Stimulated activated CD4-positive, alpha-beta T cell treated with anti-CD3 and anti-CD28 coated beads, Interleukin-4, amount 100 ng/mL, for 4 hours (primary cell): Measurements from ENCODE around the gene COMP.

Experiments
- DNase-seq, 2 experiments: peaks; one replicate each; pipeline ENCODE4 v3.0.0-alpha.2; 2020

The COMP gene

DNA sequence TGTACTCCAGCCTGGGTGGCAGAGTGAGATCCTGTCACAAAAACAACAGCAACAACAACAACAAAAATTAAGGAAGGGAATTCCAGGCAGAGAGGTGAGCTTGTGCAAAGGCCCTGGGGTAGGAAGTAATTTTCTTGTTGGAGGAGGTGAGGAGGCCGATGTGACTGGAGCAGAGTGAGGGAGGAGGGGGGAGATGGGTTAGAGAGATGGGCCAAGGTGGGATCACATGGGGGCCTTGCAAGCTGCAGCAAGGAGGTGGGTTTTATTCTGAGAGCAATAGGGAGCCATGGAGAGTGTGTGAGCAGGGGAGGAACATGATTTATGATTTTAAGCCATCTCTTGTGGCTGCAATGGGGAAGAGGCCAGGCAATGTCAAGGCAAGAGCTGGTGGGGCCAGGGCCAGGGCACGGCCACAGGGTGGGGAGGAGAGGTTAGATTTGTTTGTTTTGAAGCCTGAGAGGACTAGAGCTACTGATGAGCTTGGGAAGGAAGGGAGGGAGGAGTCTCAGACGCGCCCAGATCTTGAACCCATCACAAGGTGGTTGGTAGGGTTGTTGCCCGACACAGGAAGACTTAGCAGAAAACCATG lies 12.5 kb upstream of the COMP start:
- no peak for DNase-seq

DNA sequence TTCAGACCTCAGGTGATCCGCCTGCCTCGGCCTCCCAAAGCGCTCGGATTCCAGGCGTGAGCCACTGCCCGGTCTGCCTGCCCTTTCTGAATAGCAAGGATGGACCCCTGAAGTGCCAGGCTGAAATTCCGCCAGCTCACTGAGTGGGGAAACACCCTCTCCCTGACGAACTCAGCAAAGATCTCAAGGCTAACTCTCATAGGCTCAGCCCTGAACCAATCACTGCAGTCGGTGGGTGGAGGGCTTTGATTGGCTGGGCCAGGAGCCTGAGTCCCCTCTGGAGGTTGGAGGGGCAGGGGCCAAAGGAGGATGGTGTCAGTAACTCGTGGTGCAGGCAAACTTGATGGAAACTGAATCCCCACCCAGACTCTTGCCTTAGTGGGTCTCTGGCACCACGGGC lies 11.2 kb upstream of the COMP start:
- DNase-seq = no peak

DNA sequence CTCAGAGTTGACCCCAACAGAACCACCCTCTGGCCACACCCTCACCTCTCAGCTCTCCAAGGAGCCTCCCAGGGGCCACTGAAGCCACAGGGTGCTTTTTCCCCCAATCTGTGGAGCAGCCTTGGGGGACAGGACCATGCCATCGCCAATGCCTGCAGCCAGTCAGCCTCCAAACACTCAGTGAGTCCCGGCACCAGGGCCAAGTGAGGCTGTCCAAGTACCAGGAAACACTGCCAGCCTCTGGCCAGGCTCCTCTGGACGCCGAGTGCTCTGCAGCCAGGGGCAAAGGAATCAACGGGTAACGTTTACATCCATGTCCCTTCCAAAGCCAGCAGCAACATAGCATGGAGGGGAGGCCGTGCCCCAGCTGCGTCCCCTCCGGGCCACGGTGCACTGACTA lies 9.5 kb upstream of the COMP start:
- no peak for DNase-seq

DNA sequence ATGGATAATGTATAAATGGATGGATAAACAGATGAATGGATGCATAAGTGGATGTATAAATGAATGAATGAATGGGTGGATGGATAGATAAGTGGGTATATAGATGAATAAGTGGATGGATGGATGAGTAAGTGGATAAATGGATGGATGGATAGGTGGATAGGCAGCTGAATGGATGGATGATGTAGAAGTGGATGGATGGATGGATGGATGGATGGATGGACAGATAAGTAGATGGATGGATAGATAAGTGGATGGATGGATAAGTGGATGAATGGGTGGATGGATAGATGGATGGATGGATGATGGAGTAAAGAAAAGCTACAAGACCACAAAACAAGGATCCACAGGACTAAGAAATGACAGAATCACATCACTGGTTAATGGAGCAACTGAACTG lies 9.0 kb upstream of the COMP start:
- no peak for DNase-seq

DNA sequence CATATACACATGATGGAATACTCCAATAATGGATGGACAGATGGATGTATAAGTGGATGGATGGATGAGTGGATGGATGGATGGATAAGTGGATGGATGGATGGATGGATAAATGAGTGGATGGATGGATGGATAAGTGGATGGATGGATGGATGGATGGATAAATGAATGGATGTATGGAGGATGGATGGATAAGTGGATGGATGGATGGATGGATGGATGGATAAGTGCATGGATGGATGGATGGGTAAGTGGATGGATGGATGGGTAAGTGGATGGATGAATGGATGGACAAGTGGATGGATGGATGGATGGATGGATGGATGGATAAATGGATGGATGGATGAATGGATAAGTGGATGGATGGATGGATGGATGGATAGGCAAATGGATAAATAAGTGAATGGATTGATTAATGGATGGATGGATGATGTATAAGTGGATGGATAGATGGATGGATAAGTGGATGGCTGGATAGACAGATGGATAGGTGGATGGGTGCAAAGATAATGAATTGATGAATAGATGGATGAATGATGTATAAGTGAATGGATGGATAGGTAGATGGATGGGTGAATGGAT lies 8.4 kb upstream of the COMP start:
- no peak for DNase-seq

DNA sequence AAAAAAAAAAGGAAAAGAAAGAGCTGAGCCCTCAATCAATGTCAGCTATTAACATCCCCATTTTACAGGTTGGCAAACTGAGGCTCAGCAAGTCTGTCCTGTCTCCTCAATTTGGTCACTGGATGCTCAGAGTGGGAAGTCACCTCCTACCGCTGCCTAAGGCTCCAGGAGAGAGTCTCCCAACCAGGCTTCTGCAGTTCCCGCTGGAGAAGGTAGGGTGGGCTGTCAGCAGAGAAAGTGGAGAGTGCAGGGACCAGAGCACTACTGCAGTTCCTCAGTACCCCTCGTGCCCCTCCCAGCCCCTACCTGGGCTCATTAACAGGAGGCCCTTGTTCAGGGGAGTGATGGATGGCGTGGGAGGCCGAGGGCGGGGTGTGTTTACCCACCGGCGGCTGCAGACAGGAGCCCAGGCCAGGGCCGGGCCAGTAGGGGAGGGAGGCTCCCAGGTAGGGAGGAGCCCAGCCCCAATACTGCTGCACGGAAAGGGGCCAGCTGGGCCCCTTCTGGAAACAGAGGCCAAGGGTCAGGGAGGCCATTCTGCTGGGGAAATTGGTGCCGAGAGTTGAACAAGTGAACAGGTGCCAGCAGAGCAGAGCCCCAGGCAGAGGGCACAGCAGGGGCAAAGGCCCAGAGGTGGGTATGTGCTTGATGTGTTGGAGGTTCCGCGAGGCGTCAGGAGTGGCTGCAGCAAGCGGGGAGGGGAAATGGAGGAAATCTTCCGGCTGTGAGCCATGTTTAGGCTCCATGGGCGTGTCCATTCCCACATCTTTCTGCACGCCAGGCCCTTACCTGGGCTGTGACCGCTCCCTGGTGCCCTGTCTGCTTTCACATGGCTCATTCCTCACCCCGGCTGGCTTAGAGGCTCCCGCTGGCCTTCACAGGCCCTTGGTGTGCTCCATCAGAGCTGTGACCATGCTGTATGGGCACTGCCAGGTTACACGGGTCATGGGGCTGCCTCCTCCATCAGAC lies 7.6 kb upstream of the COMP start:
- no peak for DNase-seq

DNA sequence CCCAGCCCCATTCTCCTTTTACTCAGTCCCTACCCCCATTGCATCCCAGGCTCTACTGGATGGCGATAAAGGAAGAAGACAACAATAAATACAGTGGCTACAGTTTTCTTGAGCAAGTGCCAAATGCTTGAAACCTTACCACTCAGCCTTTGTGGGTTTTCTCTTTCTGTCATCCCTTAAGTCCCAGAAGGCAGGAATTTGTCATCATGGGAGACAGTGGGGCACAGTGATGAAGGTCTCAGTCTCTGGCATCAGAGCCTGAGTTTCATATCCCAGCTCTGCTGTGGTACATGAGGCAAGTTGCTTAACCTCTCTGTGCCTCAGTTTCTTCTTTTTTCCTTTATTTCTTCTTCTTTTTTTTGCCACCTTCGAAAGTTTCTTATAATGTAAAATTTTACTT lies 5.1 kb upstream of the COMP start:
- DNase-seq = no peak

DNA sequence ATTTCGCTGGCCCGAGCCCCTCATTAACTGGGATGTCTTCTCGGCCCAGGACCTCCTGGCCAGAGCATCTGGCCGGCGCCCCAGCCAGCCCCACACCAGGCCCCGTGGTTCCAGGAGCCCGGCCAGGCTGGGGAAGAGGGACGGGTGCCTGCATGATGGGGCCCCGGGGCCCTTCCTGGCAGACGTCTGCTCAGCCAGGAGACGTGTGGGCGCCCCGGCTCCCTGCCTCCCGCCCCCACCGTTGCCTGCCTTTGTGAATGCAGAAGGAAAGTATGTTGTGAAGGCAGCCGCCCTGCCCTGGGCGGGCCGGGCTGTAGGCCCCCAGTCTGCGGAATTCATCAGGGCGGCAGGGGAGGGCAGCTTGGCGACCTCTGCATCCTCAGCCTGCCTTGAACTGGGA lies 4.4 kb upstream of the COMP start:
- no peak for DNase-seq

DNA sequence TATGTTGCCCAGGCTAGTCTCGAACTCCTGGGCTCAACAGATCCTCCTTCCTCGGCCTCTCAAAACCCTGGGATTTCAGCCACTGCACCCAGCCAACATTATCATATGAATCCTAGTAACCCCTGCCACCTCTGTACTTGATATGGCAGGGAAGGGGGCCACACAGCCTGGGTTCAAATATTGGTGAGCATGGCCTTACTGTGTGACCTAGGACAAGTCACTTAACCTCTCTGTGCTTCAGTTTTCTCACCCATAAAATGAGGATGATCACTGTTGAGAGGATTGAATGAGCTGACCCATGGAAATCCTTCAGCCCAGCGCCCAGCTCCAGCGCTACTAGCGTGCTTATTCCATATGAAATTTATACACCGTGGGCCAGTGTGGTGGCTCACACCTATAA lies 3.6 kb upstream of the COMP start:
- no peak for DNase-seq

DNA sequence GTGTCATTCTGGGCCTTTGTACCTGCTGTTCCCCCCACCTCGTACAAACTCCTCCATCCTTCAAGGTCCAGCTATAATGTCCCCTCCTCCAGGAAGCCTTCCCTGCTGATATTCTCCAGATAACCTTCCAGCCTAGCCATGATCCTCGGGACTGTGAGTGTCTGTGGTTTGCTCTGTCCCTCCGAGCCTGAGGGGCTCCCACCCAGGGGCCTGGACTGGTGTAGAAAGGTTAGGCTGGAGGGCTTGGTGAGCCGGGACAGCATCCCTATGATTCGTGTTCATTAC lies 2.9 kb upstream of the COMP start:
- no peak for DNase-seq

DNA sequence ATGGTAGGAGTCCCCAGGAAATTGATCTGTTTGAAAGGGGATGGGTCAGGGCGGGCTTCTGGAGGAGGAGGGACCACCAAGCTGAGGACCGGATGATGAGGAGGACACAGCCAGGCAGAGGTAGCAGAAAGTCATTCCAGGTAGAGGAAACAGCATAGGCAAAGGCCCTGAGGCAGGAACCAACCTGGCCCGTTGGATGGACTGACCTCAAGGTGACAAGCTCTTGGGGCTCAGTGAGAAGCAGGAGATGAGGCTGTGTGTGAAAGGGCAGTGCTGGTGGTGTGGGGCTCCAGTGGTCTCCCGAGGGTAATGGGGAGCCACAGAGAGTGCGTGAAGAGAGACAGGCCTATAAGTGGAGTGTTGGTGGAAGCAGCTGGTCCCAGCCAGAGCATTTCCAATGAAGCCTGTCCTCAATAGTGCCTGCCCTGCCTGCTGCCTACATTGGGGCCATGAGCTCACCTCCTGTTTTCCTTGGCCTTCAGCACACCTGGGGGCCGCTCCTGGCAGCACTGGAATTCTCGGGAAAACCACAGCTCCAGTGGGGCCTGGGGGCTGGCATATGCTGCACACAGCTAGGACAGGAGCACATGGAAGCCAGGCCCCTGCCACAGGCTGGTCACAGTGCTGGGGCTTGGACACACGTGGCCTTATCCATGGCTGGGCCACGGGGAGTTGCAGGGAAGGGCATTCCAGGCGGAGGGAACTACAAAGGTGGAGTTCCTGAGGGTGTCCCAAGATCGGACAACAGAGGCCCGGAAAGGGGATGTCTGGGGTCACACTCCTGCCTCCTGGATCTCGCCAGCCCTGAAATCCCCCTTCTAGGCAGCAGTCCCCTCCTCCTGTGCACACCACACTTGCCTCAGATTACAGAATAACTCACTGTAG lies 2.3 kb upstream of the COMP start:
- DNase-seq = no peak

DNA sequence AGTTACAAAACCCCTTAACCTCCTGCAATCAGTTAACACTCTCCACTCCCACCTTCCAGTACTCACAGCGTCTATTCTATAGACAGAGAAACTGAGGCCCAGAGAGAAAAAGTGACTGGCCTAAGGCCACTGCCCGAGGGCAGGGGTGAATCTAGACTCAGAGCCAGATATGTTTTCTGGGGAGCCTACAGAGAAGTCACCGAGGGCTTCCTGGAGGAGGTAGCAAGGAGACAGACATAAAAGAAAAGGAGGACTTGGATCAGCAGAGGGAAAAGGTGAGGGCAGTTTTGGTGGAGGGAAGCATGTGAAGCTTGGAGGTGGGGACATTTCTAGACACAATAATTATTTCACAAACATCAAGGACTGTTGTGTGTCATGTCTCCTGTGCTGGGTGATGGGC lies 1.6 kb upstream of the COMP start:
- DNase-seq = no peak

DNA sequence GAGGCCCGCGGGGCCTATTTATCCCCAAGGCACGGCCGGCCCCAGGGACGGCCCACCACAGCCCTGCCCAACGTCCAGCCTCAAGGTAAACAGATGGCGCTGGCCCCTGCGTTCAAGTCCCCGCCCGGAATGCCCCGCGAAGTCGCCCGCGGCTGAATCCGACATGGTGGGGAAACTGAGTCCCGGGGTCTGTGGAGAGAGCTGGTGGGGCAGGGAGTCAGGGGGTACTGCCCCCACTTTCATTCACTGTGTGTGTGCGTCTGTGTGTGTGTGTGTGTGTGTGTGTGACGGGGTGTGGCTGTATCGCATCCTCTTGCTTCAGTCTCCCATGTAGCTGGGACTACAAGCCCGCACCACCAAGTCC lies 192 bp upstream of the COMP start:
- DNase-seq = no peak

DNA sequence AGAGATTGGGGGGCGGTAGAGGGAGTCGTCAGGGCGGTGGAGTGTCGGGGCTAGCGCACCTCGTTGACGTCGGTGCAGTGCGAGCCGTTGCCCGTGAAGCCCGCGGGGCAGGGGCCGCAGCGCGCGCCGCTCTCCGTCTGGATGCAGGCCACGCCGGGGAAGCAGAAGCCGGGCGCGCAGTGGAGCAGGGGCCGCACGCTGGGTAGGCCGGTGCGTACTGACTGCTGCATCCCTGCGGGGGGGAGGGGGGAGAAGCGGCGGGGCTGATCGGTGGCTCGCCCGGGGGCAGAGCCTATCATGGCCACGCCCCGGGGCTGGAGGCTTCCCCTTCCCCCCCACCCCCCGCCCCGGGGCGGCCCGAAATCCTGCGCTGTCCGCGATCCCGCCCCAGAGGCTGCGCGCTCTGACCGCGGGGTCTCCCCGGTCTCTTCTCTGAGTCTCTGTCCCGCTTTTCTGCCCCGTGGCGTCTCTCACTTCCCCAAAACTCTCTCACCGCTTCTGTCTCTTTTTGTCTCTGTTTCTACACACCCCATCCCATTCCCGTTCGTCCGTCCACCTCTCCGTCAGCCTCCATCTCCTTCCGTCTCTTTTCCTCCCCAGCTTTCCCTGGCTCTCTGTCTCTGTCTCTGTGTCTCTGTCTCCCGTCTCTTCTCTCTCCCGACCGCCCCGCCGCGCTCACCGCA lies 1.1 kb downstream of the COMP start:
- DNase-seq = peak; percentile 28 to 31

DNA sequence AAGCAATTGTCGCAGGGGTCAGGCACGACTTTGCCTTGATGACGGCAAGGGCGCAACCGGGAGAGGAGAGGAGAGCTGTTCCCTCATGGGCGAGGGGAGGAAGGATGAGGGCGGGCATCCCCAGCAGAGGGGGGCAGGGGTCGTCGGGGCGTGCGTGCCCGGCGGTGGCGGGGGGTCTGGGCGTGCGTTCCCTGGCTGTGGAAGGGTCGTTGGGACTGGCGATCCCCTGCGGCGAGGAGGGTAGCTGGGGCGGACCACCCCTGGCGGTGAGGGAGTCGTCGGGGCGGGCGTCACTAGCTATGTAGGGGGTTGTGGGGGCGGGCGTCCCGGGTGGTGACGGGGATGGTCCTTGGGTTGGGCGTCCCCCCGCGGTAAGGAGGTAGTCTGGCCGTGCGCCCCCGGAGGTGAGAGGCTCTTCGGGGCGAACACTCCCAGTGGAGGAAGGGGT lies 1.7 kb downstream of the COMP start:
- DNase-seq = no peak

DNA sequence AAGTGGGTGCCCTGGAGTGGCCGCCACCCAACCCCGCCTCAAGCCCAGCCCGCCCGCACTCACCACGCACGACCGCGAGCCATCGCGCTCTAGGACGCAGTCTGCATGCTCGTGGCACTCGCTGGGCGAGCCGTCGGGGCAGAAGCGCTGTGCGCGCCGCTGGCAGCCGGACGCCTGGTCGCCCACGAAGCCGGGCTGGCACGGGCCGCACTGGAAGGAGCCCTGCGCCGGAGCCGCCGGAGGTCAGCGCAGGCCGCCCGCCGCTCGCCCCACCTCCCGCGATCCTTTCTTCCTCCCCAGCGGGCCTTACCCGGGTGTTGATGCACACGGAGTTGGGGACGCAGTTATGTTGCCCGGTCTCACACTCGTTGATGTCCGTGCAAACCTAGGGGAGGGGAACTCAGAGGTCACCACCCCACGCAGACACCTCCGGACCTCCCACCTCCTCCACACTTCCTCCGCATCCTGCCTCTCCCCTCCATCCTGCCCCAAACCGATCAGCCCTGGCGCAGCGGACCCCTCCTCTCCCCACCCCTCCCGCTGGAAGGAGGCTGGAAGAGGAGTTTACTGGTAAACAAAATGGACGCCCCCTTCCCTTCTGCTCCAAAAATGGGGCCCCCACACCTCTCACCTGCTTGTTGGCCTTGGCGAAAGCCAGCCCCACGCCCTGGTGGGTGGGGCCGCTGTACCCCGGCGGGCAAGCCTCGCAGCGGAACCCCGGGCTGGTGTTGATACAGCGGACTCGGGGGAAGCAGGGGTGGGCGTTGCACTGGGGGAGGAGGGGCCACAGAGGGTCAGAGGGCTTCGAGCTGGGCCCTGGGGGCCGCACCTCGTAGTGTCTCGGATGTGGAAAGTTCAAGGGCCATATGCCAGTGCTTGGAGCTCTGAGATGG lies 2.3 kb downstream of the COMP start:
- no peak for DNase-seq

DNA sequence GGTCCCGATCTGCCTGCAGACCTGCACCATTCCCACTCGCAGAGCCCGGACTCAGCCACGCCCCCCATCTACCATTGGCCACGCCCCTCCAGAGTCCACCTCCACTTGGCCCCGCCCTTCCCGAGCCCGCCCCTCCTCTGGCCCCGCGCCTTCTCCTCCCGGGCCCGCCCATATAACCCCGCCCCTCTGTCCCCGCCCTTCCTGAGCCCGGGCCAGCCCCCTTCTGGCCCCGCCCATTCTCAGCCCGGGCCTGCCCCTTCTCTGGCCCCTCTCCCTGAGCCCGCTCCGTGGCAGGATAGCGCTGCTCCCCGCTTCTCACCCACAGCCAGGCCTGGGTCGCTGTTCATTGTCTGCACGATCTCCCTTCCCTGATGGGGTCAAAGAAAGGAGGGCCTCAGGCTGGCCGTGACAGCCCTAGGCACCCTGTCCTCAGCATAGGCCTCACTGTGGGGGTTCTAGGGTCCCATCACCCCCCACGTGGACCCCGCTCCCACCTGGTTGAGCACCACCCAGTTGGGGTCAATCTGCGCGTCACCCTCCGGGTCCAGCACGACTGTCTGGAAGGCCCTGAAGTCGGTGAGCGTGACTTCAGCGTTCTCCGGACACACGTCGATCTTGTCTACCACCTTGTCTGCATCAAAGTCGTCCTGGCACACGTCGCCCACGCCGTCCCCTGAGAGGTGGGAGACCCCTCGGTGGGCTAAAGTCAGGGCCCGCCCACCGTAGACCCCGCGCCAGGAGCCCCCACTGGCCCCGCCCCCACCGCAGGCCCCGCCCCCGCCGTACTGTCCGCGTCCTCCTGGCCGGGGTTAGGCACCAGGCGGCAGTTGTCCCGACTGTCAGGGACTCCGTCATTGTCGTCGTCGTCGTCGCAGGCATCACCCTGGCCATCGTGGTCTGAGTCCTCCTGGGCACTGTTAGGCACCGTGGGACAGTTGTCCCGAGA lies 5.7 kb downstream of the COMP start:
- DNase-seq = peak; percentile 58 to 68

DNA sequence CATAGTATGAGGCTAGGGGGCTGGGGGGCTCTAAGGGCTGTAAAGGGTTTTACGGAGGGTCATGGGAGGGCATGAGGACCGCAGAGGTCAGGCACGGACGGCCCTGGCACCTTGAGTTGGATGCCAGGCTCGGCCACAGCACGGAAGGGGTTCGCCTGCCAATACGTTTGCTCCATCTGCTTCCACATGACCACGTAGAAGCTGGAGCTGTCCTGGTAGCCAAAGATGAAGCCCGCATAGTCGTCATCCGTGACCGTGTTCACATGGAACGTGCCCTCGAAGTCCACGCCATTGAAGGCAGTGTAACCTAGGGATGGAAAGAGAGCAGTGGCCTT lies 6.4 kb downstream of the COMP start:
- DNase-seq = no peak

DNA sequence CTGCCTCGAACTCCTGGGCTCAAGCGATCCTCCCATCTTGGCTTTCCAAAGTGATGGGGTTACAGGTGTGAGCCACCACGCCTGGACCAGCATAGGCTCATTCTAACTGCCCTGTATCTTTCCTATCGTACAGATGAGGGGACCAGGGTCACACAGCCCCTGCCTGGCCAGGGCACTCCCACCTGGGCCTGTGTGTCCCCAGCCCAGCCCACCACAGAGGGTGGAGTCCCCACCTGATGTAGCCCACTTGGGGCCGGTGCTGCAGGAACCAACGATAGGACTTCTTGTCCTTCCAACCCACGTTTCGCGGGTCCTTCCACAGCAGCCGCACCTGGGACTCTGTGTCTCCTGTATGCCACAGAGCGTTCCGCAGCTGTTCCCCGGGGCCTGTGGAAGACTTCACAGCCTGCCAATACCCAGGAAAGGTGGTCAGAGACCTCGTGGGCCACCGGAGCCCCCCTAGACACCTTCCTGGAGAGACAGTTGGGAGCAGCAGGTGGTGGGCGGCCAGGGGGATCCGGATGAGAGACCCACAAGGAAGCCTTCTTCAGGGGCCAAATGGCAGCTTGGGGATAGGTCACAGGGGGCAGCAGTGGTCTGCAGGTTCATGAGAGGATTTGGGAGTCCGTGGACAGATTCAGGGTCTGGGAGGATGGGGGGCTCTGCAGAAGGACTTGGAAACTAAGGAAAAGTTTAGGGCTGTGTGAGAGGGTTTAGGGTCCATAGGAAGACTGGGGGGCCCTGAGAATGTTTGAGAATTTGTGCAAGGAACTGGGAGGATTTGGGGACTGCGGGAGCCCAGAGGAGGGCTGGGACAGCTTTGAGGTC lies 6.9 kb downstream of the COMP start:
- no peak for DNase-seq
